ENCODE results near the gene RETREG1. TPM values are rescaled to one million over a fixed set of nuclear protein-coding genes. Genes with fewer than 3 reads are reported as not detected.

The RETREG1 gene
- 5.1 and 5.7 TPM in 2 replicates for total RNA-seq (2021)
- Bru-seq, nascent RNA, result percentile 48 among the genes with signal in this experiment
- percentile 41 among the genes with signal in this experiment for BruChase-seq, experiment 1, labeled RNA remaining after a 2-hour chase
- BruChase-seq, experiment 2, labeled RNA remaining after a 6-hour chase, result percentile 43 among the genes with signal in this experiment
- long read RNA-seq, transcript RETREG1-201 (9 exons, 3,268 nt), result major isoform, 5 of 6 reads
- long read RNA-seq, partial matches to known transcripts, result 0 of 6 reads
- long read RNA-seq, other reads (novel, unspliced or antisense), result 1 of 6 reads

GRCh38 chr5:16616536-16617273 lies at the start of gene RETREG1:
TSS of gene RETREG1 (minus strand) at chr5:16616997. CDS start at chr5:16616971, 26 bp downstream.
- CTCF ChIA-PET, result no interaction called here
- H3K36me3 ChIP-seq (ENCODE audit: insufficient read depth, low read length, poor library complexity, severe bottlenecking), result no peaks in the 10 kb centered on the region
- no peaks in the 10 kb centered on the region for H3K27me3 ChIP-seq (replicated peaks; ENCODE audit: insufficient read depth, low read depth, low read length, poor library complexity)
- H3K4me1 ChIP-seq (ENCODE audit: insufficient read depth, low read length, poor library complexity, severe bottlenecking), result peaks cover 10% of the 10 kb centered on the region
- BruUV-seq (replicated peaks), result no TSS peak
- H3K27ac ChIP-seq (ENCODE audit: low read depth, low read length, poor library complexity, severe bottlenecking), result no peak within 1 kb of the TSS
- POLR2A ChIA-PET (ENCODE audit: low non-redundant PET), result no interaction called here
- TF ChIP-seq CTCF (conservative IDR thresholded peaks at IDR 0.05; ENCODE audit: low read depth, low read length), result no peak
- no peak for TF ChIP-seq EZH2 (IDR thresholded peaks at IDR 0.05; ENCODE audit: borderline replicate concordance, low read depth, low read length, poor library complexity, severe bottlenecking)
- peak; percentile 69 for DNase-seq (ENCODE audit: low spot score)
- intact Hi-C loops (cut with micrococcal nuclease; ENCODE audit: unreplicated experiment), result no loop called here
- H3K9me3 ChIP-seq (ENCODE audit: low read depth, low read length, poor library complexity, severe bottlenecking), result no peaks in the 10 kb centered on the region
- peak within 1 kb of the TSS; percentile 61 for H3K4me3 ChIP-seq (ENCODE audit: low read depth, low read length, poor library complexity, severe bottlenecking)

- Histone ChIP-seq H3K27me3 (replicated peaks; ENCODE audit: insufficient read depth, low read depth, low read length, poor library complexity) (no peaks in the 10 kb centered on the region), H3K36me3 (ENCODE audit: insufficient read depth, low read length, poor library complexity, severe bottlenecking) (peaks cover 80% of the 10 kb centered on the region), H3K4me3 (ENCODE audit: low read depth, low read length, poor library complexity, severe bottlenecking) (no peak overlapping the region), H3K4me1 (ENCODE audit: insufficient read depth, low read length, poor library complexity, severe bottlenecking) (peaks cover 4% of the 10 kb centered on the region), H3K27ac (ENCODE audit: low read depth, low read length, poor library complexity, severe bottlenecking) (no peak overlapping the region), H3K9me3 (ENCODE audit: low read depth, low read length, poor library complexity, severe bottlenecking) (no peaks in the 10 kb centered on the region)
- intact Hi-C loops (cut with micrococcal nuclease; ENCODE audit: unreplicated experiment), result no loop called here
- BruUV-seq (replicated peaks), result no TSS peak
- ChIA-PET CTCF (no interaction called here), POLR2A (ENCODE audit: low non-redundant PET) (interaction anchor here (0.5 kb wide), 1 partner anchor 554 kb away, joined by 3 read pairs; no protein-coding TSS in a partner anchor)
- no peak for TF ChIP-seq EZH2 (IDR thresholded peaks at IDR 0.05; ENCODE audit: borderline replicate concordance, low read depth, low read length, poor library complexity, severe bottlenecking)
- no peak for DNase-seq (ENCODE audit: low spot score)
Measured at GRCh38 chr5:16666130-16666882, 49.5 kb upstream of the RETREG1 start.

GRCh38 chr5:16665601-16666000 lies 48.8 kb upstream of the RETREG1 start:
- peaks cover 4% of the 10 kb centered on the region for H3K4me1 ChIP-seq (ENCODE audit: insufficient read depth, low read length, poor library complexity, severe bottlenecking)
- H3K4me3 ChIP-seq (ENCODE audit: low read depth, low read length, poor library complexity, severe bottlenecking), result no peak overlapping the region
- H3K27me3 ChIP-seq (replicated peaks; ENCODE audit: insufficient read depth, low read depth, low read length, poor library complexity), result no peaks in the 10 kb centered on the region
- no peak overlapping the region for H3K27ac ChIP-seq (ENCODE audit: low read depth, low read length, poor library complexity, severe bottlenecking)
- H3K9me3 ChIP-seq (ENCODE audit: low read depth, low read length, poor library complexity, severe bottlenecking), result no peaks in the 10 kb centered on the region
- DNase-seq (ENCODE audit: low spot score), result no peak
- ChIA-PET POLR2A (ENCODE audit: low non-redundant PET) (interaction anchor here (0.6 kb wide), 1 partner anchor 16 kb away, joined by 4 read pairs; no protein-coding TSS in a partner anchor), CTCF (no interaction called here)
- TSS peak; percentile 84 for BruUV-seq (replicated peaks)
- intact Hi-C loops (cut with micrococcal nuclease; ENCODE audit: unreplicated experiment), result no loop called here
- TF ChIP-seq EZH2 (IDR thresholded peaks at IDR 0.05; ENCODE audit: borderline replicate concordance, low read depth, low read length, poor library complexity, severe bottlenecking) (no peak), CTCF (conservative IDR thresholded peaks at IDR 0.05; ENCODE audit: low read depth, low read length) (no peak)
- H3K36me3 ChIP-seq (ENCODE audit: insufficient read depth, low read length, poor library complexity, severe bottlenecking), result peaks cover 73% of the 10 kb centered on the region
